Smooth muscle cell (in vitro differentiated cells): ENCODE measurements around the gene PSD2. TPM values are rescaled to one million over a fixed set of nuclear protein-coding genes. Genes with fewer than 3 reads are reported as not detected.

Experiments used
- DNase-seq: peaks from one replicate; lab custom pipeline; 2025; ENCODE audit not compliant: unreplicated experiment; lab: John Stamatoyannopoulos, UW
- H2AFZ ChIP-seq: fragments of 200-600 bp; sonication (generic); 2 replicates; pipeline ENCODE4 v1.6.0; 2016; ENCODE audit warnings: antibody characterized with exemption, low read depth, mild to moderate bottlenecking
- H3F3A ChIP-seq: fragments of 200-600 bp; sonication (generic); 2 replicates; pipeline ENCODE4 v1.6.0; 2017; ENCODE audit warnings: antibody characterized with exemption, low read depth
- H3K27ac ChIP-seq: fragments of 200-600 bp; sonication (generic); 2 replicates; pipeline ENCODE4 v1.5.1; 2016; ENCODE audit warnings: low read depth, mild to moderate bottlenecking
- H3K27me3 ChIP-seq: fragments of 200-600 bp; sonication (generic); 2 replicates; pipeline ENCODE4 v1.6.1; 2016; ENCODE audit warnings: low read depth, mild to moderate bottlenecking
- H3K36me3 ChIP-seq: fragments of 200-600 bp; sonication (generic); 2 replicates; pipeline ENCODE4 v1.5.1; 2016; ENCODE audit warnings: low read depth
- H3K4me1 ChIP-seq: fragments of 200-600 bp; sonication (generic); 2 replicates; pipeline ENCODE4 v1.5.1; 2016; ENCODE audit warnings: low read depth
- H3K4me2 ChIP-seq: fragments of 200-600 bp; sonication (generic); 2 replicates; pipeline ENCODE4 v1.6.0; 2016; ENCODE audit warnings: mild to moderate bottlenecking
- H3K4me3 ChIP-seq: fragments of 200-600 bp; sonication (generic); 2 replicates; pipeline ENCODE4 v1.5.1; 2016; ENCODE audit warnings: mild to moderate bottlenecking
- H3K79me2 ChIP-seq: fragments of 200-600 bp; sonication (generic); 2 replicates; pipeline ENCODE4 v1.6.0; 2016; ENCODE audit warnings: low read depth, mild to moderate bottlenecking
- H3K9ac ChIP-seq: fragments of 200-600 bp; sonication (generic); 2 replicates; pipeline ENCODE4 v1.6.0; 2016; ENCODE audit warnings: low read depth
- H3K9me3 ChIP-seq: fragments of 200-600 bp; sonication (generic); replicated peaks from 2 replicates; pipeline ENCODE4 v1.5.1; 2016; ENCODE audit warnings: low read depth
- H4K20me1 ChIP-seq: fragments of 200-600 bp; sonication (generic); 2 replicates; pipeline ENCODE4 v1.6.0; 2016; ENCODE audit warnings: low read depth
- whole genome bisulfite sequencing: methylation state at CpG from one replicate; pipeline ENCODE4 v1.1.7; 2016; ENCODE audit warnings: low lambda C conversion rate; 5-methylcytosine and 5-hydroxymethylcytosine counted together
- polyA plus RNA-seq: library from polyadenylated mRNA; unstranded; fragments of >200 nt; fragmentation: Nextera tagmentation; extraction: Ambion mirVana; gene quantifications from 2 replicates; pipeline ENCODE4 v1.2.1, GENCODE V29; 2016
- total RNA-seq: library from RNA; depleted of rRNA; stranded (reverse); fragments of >200 nt; gene quantifications from 2 replicates; pipeline ENCODE4 v1.2.3, GENCODE V29; 2014
- TF ChIP-seq, protein P1 (sequence below): fragments of 200-600 bp; sonication (generic); IDR thresholded peaks from 2 replicates; pipeline ENCODE4 v1.5.1; 2017; ENCODE audit warnings: borderline replicate concordance, mild to moderate bottlenecking, antibody characterized with exemption; ENCODE audit not compliant: insufficient read depth, poor library complexity, severe bottlenecking

The PSD2 gene
- total and polyA plus RNA-seq, 2 experiments from 2014 or later, result 0.54 to 0.81 TPM

DNA sequence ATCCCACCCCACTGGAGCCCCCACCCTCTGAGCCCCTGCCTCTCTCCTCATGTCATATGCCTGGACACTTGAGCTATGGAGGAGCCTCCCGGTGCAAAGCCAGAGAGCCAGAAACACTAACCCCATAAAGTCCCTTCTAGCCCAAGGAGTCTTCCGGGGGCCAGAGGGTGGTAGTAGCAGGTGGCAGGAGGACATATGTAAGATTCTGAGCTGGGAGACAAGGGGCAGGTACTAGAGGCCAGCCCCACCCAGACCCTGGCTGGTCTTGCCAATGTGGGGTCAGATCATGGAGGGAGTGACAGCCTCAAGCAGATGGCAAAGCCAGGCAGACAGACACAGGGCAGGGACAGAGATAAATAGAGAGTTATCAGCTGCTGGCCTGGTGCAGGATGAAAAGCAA lies 63.4 kb downstream of the PSD2 start:
- 91% methylated on average over 2 of the region's 2 CpGs for WGBS
- H3K4me3 ChIP-seq, result no peak overlapping the region
- H3K4me2 ChIP-seq, result no peak overlapping the region
- no peaks in the 10 kb centered on the region for H3K9me3 ChIP-seq
- no peaks in the 10 kb centered on the region for H3K36me3 ChIP-seq
- no peaks in the 10 kb centered on the region for H3K79me2 ChIP-seq
- TF ChIP-seq, protein P1, sequence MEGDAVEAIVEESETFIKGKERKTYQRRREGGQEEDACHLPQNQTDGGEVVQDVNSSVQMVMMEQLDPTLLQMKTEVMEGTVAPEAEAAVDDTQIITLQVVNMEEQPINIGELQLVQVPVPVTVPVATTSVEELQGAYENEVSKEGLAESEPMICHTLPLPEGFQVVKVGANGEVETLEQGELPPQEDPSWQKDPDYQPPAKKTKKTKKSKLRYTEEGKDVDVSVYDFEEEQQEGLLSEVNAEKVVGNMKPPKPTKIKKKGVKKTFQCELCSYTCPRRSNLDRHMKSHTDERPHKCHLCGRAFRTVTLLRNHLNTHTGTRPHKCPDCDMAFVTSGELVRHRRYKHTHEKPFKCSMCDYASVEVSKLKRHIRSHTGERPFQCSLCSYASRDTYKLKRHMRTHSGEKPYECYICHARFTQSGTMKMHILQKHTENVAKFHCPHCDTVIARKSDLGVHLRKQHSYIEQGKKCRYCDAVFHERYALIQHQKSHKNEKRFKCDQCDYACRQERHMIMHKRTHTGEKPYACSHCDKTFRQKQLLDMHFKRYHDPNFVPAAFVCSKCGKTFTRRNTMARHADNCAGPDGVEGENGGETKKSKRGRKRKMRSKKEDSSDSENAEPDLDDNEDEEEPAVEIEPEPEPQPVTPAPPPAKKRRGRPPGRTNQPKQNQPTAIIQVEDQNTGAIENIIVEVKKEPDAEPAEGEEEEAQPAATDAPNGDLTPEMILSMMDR, result no peak
- H3K27ac ChIP-seq, result no peak overlapping the region
- DNase-seq, result no peak
- H3K9ac ChIP-seq, result no peak overlapping the region
- no peak overlapping the region for H2AFZ ChIP-seq
- peaks cover 40% of the 10 kb centered on the region for H3K27me3 ChIP-seq
- H3K4me1 ChIP-seq, result no peaks in the 10 kb centered on the region
- H4K20me1 ChIP-seq, result no peaks in the 10 kb centered on the region
- no peaks in the 10 kb centered on the region for H3F3A ChIP-seq

DNA sequence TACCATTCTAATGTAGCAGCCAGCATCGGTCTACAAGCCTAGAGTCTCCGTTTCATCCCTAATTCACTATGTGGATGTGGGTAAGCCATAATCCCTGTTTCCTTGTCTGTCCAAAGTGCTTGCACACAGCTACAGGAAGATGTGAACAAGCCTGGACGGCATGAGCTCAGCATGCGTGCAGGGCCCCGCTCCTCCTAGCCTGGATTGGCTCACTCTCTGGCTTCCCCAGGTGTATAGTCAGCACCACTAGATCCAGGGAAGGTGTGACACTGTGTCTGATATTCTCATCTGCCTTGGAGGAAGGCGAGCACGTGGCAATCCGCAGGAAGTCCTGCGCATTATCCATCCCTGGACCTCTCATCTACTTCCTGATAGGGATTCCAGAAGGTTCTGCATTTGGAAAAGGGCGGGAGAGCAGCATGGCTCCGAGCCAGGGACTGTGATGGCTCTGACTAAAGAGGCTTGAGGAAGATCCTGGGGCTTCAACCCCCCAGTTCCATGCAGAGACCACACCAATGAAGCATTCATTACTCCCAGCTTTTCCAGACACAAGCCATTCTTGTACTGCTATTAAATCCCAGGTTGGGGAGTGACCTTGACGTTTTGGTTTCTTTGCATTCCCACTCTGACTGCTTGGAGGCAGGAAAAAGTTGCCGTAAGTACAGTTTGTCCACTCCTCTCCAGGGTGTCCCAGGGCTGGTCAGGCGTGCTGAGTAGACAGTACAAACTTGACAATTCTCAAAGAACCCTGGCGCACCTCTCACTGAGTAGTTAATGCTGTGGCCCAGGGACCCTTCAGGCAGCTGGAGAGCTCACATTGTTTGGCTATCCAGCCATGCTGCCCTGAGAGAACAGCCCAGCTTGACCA lies 65.6 kb downstream of the PSD2 start:
- H4K20me1 ChIP-seq, result no peaks in the 10 kb centered on the region
- no peak overlapping the region for H3K4me2 ChIP-seq
- no peak overlapping the region for H3K27ac ChIP-seq
- no peak for DNase-seq
- H3K4me3 ChIP-seq, result no peak overlapping the region
- no peaks in the 10 kb centered on the region for H3K4me1 ChIP-seq
- no peak overlapping the region for H2AFZ ChIP-seq
- H3K79me2 ChIP-seq, result no peaks in the 10 kb centered on the region
- H3K27me3 ChIP-seq, result peaks cover 49% of the 10 kb centered on the region
- 85% methylated on average over 15 of the region's 15 CpGs for WGBS
- H3K9me3 ChIP-seq, result no peaks in the 10 kb centered on the region
- TF ChIP-seq, protein P1, result no peak
- no peak overlapping the region for H3K9ac ChIP-seq
- H3K36me3 ChIP-seq, result no peaks in the 10 kb centered on the region
- H3F3A ChIP-seq, result no peaks in the 10 kb centered on the region

DNA sequence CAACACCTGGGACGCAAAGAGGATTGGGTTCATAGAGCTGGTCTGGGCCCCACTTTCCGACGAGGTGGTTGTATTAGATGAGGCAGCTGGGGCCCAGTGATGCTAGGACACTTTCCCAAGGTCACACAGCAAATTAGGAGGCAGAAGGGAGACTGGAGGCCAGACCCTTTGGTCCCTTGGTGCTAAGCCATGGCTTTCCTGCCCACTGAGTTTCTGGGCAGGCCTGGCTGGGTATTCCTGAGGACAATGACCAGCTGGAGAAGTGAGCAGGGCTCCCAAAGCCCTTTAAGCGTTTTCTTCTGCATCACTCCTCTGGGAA lies 66.2 kb downstream of the PSD2 start:
- no peak for DNase-seq
- Histone ChIP-seq H2AFZ (no peak overlapping the region), H3F3A (no peaks in the 10 kb centered on the region), H3K4me1 (no peaks in the 10 kb centered on the region), H3K4me2 (no peak overlapping the region), H3K4me3 (no peak overlapping the region), H3K9me3 (no peaks in the 10 kb centered on the region), H3K27ac (no peak overlapping the region), H4K20me1 (no peaks in the 10 kb centered on the region), H3K36me3 (no peaks in the 10 kb centered on the region), H3K79me2 (no peaks in the 10 kb centered on the region), H3K9ac (no peak overlapping the region), H3K27me3 (peaks cover 54% of the 10 kb centered on the region)
- WGBS, result 93% methylated on average over 4 of the region's 4 CpGs
- TF ChIP-seq, protein P1, result no peak

DNA sequence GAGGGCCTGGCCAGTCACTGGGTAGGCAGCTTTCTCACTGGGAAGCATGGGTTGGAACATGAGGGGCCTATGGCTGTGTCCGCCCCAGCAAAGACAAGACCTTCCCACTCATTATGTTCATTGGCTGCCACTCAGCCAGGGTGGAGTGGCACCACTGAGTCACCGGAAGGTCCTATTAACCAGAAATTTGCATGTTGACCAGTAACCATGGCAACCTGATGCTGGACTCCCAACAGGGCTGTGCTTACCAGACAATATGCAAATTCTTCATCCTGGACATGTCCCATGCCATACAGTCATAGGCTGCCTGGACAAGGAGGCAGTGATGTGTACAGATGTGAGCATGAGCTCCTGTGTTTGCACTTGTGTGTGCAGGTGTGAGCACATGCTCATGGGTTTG lies 66.7 kb downstream of the PSD2 start:
- Histone ChIP-seq H3K79me2 (no peaks in the 10 kb centered on the region), H3F3A (no peaks in the 10 kb centered on the region), H3K36me3 (no peaks in the 10 kb centered on the region), H3K27ac (no peak overlapping the region), H3K4me1 (no peaks in the 10 kb centered on the region), H3K9me3 (no peaks in the 10 kb centered on the region), H4K20me1 (no peaks in the 10 kb centered on the region), H3K4me3 (no peak overlapping the region), H3K4me2 (no peak overlapping the region), H2AFZ (no peak overlapping the region), H3K27me3 (peaks cover 52% of the 10 kb centered on the region), H3K9ac (no peak overlapping the region)
- TF ChIP-seq, protein P1, result no peak
- 75% methylated on average over 2 of the region's 2 CpGs for WGBS
- DNase-seq, result no peak
